ENCODE measurements around the gene RNH1.

Gene RNH1

DNA sequence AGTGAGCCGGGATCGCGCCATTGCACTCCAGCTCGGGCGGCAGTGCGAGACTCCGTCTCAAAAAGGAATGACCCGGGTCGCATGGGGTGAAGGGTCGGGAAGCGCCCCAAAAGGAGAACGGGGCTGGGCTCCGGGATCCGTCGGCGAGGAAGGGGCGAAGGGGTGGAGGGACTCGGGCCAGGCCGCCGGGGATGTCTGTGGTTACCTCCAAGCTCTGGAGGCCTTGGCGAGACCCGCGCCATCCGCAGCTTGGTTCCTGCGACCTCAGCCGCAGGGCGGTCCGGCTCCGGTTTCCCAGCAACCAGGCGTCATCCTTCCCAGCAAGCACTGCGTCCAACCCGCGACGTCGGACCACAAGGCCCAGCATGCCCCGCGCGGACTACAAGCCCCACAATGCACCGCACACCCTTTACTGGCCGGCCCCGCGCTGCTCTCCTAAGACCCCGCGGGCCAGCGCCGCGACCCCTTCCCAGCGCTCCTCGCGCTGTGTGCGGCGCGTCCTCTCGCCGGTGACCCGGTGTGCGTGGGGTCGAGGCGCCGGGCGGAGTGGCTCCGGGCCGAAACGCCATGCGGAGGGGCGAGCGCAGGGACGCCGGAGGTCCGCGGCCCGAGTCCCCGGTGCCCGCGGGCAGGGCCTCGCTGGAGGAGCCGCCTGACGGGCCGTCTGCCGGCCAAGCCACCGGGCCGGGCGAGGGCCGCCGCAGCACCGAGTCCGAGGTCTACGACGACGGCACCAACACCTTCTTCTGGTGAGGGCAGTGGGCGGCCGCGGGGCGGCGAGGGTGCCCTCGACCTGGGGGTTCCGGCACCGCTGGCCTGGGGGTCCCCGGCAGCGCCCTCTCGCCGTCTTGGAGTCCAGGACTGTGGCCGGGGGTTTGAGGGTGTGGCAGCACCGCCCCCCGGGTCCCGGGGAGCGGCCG is 56.9 kb downstream of the RNH1 start, which contains the start of gene PTDSS2:
PTDSS2 (plus strand) TSS at position 391 of the 920 bp plus-strand sequence; CDS start at position 568, 177 bp downstream.
- DNase-seq: peak; percentile 95
- in situ Hi-C loops (cut with MboI; ENCODE audit: low pct_unique_long_range_greater_than_20kb, low sequenced_read_pairs): no loop called here

DNA sequence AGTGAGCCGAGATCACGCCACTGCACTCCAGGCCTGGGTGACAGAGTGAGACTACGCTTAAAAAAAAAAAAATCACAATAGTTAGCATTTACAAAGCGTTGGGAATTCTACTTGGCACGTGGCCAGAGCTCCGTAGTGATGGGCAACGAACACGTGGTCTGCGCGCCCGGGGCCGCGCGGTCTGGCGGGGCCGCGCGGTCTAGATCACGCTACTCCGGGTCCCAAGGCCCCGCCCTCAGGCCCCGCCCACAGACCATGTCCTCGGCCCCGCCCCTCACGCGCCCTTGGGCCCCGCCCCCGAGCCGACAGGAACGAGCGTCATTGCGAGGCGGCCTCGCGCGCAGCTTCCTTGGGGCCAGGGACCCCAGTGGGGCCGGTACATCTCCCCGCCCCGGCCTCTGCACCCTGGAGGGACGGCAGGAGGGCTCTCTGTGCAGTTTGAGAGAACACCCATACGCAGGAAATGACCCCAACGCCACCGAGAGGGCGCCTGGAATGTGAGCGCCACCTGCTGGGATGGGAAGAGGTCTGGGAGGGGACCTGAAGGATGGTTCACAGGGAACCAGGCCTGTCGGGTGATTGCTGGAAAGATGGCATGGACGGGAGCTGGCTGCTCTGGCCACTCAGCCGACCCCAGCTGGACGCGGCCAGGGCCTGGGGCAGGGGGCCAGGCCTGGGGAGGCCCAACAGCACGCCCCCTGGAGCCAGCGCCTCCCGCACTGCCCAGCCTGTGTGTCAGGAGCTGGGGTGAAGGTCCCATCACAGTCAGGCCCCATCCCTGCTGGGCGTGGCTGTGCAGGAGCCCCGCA is 58.9 kb downstream of the RNH1 start:
- in situ Hi-C loops (cut with MboI; ENCODE audit: low pct_unique_long_range_greater_than_20kb, low sequenced_read_pairs): no loop called here
- DNase-seq: peak; percentile 88

DNA sequence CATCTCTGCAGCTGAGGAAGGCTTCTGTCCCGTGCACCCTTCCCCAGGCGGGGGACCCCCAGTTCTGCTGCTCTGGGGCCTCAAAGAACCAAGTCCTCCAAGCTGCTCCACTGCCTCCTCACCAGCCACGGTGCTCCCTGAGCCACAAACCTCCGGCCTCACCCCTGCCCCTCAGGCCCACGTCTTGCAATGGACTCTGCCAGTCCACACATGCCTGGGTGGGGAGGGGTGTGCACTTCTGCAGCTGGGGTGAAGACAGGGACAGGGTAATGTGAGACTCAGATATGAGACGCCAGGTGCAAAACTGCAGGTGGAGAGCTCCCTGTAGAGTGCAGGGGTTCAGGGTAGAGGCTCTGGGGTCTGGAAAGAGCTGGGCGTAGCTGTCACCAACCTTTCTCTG is 60.2 kb downstream of the RNH1 start:
- in situ Hi-C loops (cut with MboI; ENCODE audit: low pct_unique_long_range_greater_than_20kb, low sequenced_read_pairs): no loop called here
- no peak for DNase-seq

DNA sequence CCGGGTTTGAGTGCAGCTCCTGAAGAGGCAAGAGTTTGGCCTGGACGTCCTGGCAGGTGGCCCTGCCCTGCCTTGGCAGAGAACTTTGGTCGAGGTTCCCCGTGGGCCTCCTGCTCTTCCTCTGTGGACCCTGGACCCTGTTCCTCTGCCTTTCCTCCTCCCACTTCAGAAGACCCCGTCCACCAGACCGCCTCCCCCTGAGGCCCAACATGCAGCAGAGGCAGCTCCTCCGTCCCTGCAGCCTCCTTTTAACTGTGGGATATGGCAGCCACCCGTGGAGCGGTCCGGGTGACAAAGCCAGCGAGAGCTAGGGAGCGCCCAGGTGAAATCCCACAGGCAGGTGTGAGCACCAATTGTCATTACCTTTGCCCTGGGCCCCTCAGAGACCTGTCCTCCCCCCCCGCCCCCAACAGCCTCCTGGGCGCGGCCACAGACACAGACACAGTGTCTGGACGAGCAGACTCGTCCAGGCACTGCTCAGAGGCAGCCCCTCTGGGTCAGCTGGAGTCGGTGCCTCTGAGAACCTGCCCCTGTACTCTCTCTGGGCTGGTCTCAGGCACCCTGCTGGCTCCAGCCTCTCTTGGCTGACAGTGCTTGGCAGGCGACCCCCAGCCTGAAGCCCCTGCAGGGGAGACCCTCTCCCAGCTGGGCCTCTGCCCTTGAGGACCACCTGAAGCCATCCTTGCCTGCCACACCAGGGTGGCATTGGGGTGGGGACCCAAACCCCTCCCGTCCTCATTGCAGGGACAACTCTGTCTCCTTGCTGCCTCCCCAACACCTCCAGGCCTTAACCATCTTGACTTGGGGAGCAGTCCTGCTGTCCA is 61.1 kb downstream of the RNH1 start:
- in situ Hi-C loops (cut with MboI; ENCODE audit: low pct_unique_long_range_greater_than_20kb, low sequenced_read_pairs): no loop called here
- no peak for DNase-seq
